Karpas-422 (cell line): Measurements from ENCODE around the gene TXNDC5. TPM values are rescaled to one million over a fixed set of nuclear protein-coding genes. Genes with fewer than 3 reads are reported as not detected.

Experiments used
- DNase-seq: peaks from one replicate; pipeline ENCODE4 v3.0.0-alpha.2; 2015
- H2AFZ ChIP-seq: fragments of 200-600 bp; sonication (generic); 2 replicates; pipeline ENCODE4 v1.6.1; 2014; ENCODE audit warnings: antibody characterized with exemption, low read length, mixed read lengths
- H3K27ac ChIP-seq: fragments of 200-600 bp; sonication (generic); 2 replicates; pipeline ENCODE4 v1.5.1; 2014; ENCODE audit warnings: mild to moderate bottlenecking, low read length, moderate library complexity
- H3K27me3 ChIP-seq: fragments of 200-600 bp; sonication (generic); 2 replicates; pipeline ENCODE4 v1.6.1; 2014; ENCODE audit warnings: low read length, mixed read lengths
- H3K36me3 ChIP-seq: fragments of 200-600 bp; sonication (generic); 2 replicates; pipeline ENCODE4 v1.6.1; 2014; ENCODE audit warnings: low read length, mixed read lengths; ENCODE audit not compliant: insufficient read depth
- H3K4me1 ChIP-seq: fragments of 200-600 bp; sonication (generic); 2 replicates; pipeline ENCODE4 v1.6.1; 2014; ENCODE audit warnings: mild to moderate bottlenecking, low read length, mixed read lengths
- H3K4me2 ChIP-seq: fragments of 200-600 bp; sonication (generic); 2 replicates; pipeline ENCODE4 v1.6.1; 2014; ENCODE audit warnings: low read length, low read depth, mild to moderate bottlenecking; ENCODE audit not compliant: poor library complexity, severe bottlenecking
- H3K4me3 ChIP-seq: fragments of 200-600 bp; sonication (generic); 2 replicates; pipeline ENCODE4 v1.5.1; 2014; ENCODE audit warnings: mild to moderate bottlenecking, antibody characterized with exemption, low read length, mixed read lengths
- H3K79me2 ChIP-seq: fragments of 200-600 bp; sonication (generic); 2 replicates; pipeline ENCODE4 v1.6.1; 2014; ENCODE audit warnings: mild to moderate bottlenecking, low read length, mixed read lengths
- H3K9ac ChIP-seq: fragments of 200-600 bp; sonication (generic); 2 replicates; pipeline ENCODE4 v1.6.0; 2014; ENCODE audit warnings: low read length
- H3K9me2 ChIP-seq: fragments of 200-600 bp; sonication (generic), shearing (Covaris generic); replicated peaks from 2 replicates; pipeline ENCODE4 v1.6.0; 2014; ENCODE audit warnings: mild to moderate bottlenecking, low read length, moderate library complexity; ENCODE audit not compliant: insufficient read depth
- H3K9me3 ChIP-seq: fragments of 300-700, 200-600 bp; sonication (generic); 2 replicates; pipeline ENCODE4 v1.6.1; 2014; ENCODE audit warnings: low read length, mixed read lengths
- H4K20me1 ChIP-seq: fragments of 200-600 bp; sonication (generic); 2 replicates; pipeline ENCODE4 v1.6.1; 2014; ENCODE audit warnings: mild to moderate bottlenecking, antibody characterized with exemption, low read length, low read depth; ENCODE audit not compliant: insufficient read depth
- total RNA-seq: library from RNA; depleted of rRNA; stranded (reverse); fragments of >200 nt; shearing (Covaris generic); gene quantifications from 2 replicates; pipeline ENCODE4 v1.2.3, GENCODE V29; 2014; ENCODE audit warnings: low replicate concordance; rRNA removed

TXNDC5 gene
- total RNA-seq, 1 experiment from 2014 or later, result 80.4 TPM

- Histone ChIP-seq H2AFZ (no peak overlapping the region), H3K79me2 (no peaks in the 10 kb centered on the region), H3K4me3 (no peak overlapping the region), H3K36me3 (no peaks in the 10 kb centered on the region), H3K9me3 (no peaks in the 10 kb centered on the region), H3K9ac (no peak overlapping the region), H3K9me2 (no peaks in the 10 kb centered on the region), H3K27ac (no peak overlapping the region), H3K27me3 (no peaks in the 10 kb centered on the region), H3K4me2 (no peak overlapping the region), H4K20me1 (no peaks in the 10 kb centered on the region), H3K4me1 (no peaks in the 10 kb centered on the region)
- DNase-seq, result no peak
Measured at GRCh38 chr6:7832904-7833750, 77.5 kb downstream of the TXNDC5 start.

Other genes starting within 250 kb of the TXNDC5 start
- gene BMP6, start 184.7 kb downstream of the TXNDC5 start, total RNA-seq, result 0.07 TPM in 1 of 2 replicates, not detected in the other
- 21.0 and 24.9 TPM in 2 replicates for gene BLOC1S5, start 153.6 kb upstream of the TXNDC5 start, total RNA-seq
- 51.3 and 74.9 TPM in 2 replicates for gene EEF1E1, start 191.8 kb upstream of the TXNDC5 start, total RNA-seq